ENCODE data around the gene SUPT20HL2.

DNA sequence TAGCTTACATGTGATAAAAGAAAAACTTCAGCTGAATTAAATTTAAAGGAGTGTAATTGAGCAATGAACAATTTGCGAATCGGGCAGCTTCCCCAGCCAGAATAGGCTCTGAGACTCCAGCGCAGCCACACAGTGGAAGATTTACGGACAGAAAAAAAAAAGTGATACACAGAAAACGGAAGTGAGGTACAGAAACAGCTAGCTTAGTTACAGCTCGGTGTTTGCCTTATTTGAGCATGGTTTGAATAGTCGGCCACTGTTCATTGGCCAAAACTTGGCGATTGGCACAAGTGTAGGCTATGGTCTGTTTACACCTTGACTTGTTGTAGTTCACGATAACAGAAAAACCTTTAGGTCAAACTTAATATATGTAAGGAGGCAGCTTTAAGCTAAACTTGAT, 29.9 kb upstream of the SUPT20HL2 start:
- TF ChIP-seq EP300 (IDR thresholded peaks at IDR 0.05) (no peak), POLR2A (IDR thresholded peaks at IDR 0.05) (no peak), POLR2AphosphoS5 (IDR thresholded peaks at IDR 0.05) (no peak)
- TF ChIP-seq, protein P1, sequence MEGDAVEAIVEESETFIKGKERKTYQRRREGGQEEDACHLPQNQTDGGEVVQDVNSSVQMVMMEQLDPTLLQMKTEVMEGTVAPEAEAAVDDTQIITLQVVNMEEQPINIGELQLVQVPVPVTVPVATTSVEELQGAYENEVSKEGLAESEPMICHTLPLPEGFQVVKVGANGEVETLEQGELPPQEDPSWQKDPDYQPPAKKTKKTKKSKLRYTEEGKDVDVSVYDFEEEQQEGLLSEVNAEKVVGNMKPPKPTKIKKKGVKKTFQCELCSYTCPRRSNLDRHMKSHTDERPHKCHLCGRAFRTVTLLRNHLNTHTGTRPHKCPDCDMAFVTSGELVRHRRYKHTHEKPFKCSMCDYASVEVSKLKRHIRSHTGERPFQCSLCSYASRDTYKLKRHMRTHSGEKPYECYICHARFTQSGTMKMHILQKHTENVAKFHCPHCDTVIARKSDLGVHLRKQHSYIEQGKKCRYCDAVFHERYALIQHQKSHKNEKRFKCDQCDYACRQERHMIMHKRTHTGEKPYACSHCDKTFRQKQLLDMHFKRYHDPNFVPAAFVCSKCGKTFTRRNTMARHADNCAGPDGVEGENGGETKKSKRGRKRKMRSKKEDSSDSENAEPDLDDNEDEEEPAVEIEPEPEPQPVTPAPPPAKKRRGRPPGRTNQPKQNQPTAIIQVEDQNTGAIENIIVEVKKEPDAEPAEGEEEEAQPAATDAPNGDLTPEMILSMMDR (IDR thresholded peaks at IDR 0.05): no peak

Data from sigmoid colon (tissue), 4 donors.